HG02798 (cell line): ENCODE measurements around the gene CFAP68.
"Not testable (repeated sequence)": the region's sequence is repeated elsewhere in the genome, so short reads cannot be mapped to it uniquely, and the experiment has no call there.

ENCODE experiments used
- ATAC-seq: cut with Tn5 transposase; IDR thresholded peaks from one replicate; pipeline ENCODE4 v1.9.1; 2021; ENCODE audit warnings: mild to moderate bottlenecking; ENCODE audit not compliant: unreplicated experiment, poor library complexity

The CFAP68 gene

DNA sequence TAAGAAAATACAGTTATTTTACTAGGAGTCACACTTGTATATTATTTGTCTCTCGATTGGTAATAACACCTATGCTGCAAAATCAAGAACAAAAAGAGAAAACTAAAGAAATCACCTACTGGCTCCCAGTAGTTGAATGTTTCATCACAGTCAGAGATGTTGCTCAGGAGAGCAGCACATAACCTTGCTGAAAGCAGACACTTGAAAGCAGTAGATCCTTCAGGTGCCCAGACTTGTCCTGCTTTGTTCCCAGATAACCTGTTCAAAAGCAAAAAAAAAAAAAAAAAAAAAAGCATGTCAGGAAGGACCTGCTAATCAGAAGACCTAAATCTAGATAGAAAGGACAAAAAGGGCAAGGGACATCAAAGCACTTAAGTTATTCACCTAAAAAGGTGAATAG, 9.2 kb upstream of the CFAP68 start:
- ATAC-seq: no peak

DNA sequence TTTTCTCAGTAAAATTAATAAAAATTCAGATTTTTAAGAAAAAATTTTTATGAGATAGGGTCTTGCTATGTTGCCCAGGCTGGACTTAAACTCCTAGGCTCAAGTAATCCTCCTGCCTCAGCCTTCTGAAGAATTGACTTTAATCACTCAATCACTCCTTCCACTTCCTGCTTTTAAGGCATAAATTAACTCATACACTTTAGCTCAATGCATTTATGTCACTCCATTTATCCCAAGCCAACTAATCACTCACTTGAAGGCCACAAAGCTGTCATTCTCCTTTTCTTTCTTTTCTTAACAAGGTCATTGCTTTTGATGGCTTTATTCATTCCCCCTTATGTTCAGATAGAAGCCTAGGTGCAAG, 8.8 kb upstream of the CFAP68 start:
- ATAC-seq: peak; percentile 5

DNA sequence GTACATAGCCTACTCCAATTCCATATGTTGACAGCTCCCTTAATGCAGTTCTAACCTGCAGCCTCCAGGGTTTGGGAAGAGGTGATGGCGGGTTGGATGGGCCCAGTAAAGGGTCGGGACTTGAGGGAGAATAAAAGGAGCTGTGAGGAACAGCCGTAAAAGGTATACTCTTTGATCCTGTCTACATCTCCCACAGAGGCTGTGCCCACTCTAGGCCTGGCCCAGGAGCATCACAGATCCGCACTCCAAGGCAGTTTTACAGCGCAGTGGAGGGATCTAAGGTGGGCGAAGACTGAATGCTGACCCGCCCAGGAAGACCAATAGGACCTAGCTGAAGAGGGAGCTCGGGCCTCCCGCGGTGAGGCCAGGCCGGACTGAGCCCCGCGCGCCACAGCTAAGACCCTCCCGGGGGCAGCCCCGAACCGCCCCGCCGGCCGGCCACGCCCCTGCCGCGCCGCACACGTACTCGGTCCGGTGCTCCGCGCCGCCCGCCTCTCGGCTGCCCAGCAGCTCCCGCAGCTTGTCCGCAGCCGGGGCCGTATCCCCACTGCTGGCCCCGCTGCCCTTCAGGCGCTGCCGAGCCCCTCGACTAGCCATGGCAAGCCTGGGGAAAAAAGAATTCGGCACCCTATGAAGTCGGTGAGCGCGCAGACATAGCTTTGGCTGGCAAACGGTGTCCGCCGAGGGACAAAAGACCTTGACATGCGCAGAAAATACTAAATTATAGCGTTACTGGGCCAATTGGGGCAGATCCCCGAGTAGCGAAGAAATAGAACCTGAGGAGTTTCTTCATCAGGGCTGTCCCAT, 8.3 kb upstream of the CFAP68 start, which contains the start of gene ALG9:
Gene ALG9 (minus strand): TSS at position 696 of the 807 bp plus-strand sequence. CDS start 99 bp downstream, at position 597.
- ATAC-seq: peak; percentile 94

DNA sequence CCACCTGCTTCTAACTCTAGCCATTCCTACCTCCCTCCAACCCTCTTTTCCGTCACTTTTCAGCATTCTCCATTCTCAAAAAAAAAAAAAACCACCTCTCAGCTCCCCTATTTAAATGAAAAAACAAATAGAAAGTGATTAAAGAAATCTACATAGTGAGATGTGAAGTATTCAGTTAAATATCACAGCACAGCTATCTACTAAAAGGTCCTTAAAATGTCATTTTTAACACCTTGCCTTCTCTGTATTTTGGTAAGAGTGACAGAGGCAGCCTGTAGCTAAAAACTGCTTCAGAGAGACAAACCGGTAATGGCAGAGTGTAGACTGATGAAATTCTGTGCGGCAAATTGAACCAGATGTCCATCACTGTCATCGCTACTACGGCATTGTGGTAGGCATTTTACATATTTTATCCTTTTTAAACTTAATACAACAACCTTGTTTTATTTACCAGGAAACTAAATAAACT, 7.6 kb upstream of the CFAP68 start:
- no peak for ATAC-seq

DNA sequence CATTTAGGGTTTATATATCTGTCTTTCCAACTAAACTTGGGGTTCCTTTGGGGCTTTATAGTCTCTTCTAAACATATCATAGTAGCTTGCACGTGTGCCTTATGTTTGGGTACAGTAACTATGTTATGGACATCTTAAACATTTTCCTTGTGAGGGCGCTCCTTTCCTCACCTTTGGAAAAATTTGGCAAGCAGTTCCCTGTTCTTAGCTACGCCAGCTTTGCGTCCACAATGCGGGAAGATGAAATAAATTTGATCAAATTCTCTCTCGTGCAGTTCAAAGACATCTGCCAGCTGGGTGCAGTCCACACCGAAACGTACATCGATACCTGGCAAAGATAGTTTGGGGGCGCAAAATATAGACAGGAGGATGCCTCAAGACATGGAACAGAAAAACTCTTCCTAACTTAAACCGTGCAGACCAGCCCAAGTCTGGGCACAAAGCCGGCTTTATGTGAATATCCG, 924 bp upstream of the CFAP68 start:
- ATAC-seq: peak; percentile 8

DNA sequence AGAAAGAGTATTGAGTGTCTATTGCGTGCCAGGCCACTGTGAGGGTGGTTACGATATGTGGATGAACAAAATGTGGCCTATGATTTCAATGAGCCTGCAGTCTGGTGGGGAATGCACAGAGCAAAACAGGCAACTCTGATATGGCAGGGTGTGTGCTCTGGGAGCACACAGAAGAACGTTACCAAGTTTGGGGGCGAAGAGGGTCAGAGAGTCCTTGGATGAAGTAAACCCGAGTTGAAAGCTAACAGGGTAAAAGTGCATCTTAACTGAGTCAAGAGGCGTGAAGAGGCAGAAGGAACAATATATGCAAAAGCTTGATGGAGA, 258 bp downstream of the CFAP68 start:
- ATAC-seq: no peak

DNA sequence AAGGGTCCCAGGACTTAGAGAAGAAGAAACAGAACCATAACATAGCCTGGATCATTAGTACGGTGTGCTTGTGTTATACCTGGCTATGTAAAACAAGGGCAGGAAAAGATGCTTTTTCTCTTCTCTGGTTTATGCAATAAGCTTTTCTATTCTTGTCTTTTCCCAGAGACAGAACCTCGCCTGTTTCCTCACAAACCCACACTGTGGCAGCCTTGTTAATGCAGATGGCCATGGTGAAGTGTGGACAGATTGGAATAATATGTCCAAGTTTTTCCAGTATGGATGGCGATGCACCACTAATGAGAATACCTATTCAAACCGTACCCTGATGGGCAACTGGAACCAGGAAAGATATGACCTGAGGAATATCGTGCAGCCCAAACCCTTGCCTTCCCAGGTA, 2.9 kb downstream of the CFAP68 start:
- ATAC-seq: no peak

DNA sequence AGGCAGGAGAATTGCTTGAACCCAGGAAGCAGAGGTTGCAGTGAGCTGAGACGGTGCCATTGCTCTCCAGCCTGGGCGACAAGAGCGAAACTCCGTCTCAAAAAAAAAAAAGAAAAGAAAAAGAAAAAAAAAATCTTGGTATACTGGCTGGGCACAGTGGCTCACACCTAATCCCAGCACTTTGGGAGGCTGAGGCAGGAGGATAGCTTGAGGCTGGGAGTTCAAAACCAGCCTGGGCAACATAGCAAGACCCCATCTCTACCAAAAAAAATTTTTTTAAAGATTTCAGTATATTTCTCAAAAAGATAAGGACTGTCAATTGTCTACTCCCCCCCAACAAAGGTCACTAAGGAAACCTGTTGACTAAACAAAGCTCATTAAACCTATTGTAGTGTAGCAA, 5.7 kb downstream of the CFAP68 start:
- not testable (repeated sequence) for ATAC-seq

DNA sequence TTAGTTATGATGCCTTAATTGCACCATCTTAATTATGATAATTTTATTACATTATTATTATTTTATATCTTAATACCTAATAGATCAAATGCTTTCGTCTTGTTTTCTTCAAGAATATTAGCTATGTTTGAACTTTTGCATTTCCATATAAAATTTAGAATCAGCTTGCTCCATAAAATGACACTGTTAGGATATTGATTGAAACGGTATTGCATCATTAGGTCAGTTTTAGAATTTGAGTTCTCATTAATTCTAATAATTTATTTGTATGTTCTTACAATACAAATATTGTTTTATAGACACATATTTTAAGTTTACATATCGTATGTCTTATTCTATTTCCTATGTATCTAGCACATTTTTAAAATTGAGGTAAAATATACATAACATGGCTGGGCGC, 6.7 kb downstream of the CFAP68 start:
- ATAC-seq: no peak

DNA sequence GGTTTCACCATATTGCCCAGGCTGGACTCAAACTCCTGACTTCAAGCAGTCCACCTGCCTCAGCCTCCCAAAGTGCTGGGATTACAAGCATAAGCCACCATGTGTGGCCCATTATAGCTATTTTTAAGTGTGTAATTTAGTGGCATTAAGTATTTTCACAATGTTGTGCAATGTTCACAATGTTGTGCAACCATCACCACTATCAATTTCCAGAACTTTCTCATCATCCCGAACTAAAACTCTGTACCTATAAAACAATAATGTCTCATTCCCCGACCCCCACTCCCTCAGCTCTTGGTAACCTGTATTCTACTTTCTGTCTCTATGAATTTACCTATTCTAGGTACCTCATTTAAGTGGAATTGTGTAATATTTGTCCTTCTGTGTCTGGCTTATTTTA, 7.5 kb downstream of the CFAP68 start:
- no peak for ATAC-seq

DNA sequence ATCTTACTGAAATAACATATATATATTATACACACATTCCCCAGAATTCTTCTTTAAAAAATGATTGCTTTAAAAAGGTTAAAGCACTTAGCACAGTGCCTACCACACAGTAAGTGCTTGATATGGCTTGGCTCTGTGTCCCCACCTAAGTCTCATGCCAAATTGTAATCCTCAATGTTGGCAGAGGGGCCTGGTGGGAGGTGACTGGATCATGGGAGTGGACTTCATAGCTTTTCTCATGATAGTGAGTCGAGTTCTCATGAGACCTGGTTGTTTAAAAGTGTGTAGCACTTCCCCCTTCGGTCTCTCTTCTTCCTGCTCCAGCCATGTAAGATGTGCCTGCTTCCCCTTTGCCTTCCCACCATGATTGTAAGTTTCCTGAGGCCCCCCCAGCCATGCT, 26.1 kb downstream of the CFAP68 start:
- no peak for ATAC-seq

DNA sequence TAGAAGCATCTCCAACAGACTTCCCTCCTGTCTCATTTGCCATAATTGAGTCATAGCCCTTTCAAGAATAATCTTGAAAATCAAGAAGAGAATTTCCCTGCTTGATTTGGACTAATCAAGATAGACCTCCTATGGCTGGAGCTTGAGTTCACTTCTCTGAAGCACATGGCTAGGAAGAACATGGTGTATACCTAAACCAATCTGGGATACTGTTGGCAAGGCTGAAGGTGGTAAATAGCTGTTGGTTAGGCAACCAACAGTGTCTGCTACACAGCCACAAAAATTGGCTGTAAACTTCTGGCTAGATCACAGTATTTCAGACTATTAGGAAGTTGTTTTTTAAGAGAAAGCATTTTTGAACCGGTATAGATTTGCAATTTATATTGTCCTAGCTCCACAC, 27.3 kb downstream of the CFAP68 start:
- no peak for ATAC-seq

DNA sequence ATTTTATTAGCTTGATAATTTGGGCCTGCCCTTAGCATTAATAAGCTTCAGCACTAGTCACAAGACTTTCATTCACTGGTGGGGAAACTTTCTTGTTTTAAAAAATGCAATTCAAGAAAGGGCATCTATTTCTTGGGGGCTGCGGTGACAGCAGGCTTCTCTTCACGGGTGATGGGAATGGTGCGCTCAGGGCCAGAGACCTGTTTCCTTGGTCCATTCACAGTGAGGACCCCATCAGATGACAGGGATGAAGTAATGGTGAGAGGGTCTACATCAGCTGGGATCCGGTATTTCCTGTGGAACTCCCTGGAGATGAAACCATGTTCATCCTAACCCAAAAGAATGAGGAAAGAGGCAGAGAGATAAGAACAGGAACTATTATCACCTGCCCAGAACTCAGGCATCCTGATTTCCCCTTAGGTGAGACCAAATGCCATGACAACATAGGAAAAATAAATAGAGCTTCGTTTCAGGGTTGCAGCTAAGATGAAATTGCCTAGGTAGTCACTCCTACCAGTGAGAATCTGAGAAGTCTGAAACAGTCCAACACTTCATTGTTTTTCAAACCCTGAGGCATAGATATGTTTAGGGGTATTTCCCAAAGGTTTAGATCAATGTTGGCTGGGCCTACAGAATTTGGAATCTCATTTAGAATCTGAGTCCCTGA, 29.4 kb downstream of the CFAP68 start:
- ATAC-seq: no peak

DNA sequence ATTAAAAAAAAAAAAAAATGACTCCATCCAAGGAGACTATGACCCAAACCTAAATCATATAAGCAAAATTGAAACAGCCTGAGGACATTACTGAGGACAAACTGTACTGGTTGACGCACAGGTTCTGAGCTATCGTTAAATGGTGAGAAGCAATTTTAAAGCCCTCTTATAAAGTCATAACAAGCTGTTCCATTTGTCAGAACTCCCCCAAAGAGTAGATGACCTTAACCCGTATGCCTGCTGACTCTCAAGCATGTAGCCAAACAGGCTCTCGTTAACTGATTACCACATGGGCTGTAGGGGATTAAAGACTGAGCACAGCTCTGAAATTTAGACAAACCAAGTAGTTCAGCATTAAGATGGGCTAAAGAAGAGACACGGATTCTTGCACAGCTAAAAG, 30.0 kb downstream of the CFAP68 start:
- no peak for ATAC-seq

DNA sequence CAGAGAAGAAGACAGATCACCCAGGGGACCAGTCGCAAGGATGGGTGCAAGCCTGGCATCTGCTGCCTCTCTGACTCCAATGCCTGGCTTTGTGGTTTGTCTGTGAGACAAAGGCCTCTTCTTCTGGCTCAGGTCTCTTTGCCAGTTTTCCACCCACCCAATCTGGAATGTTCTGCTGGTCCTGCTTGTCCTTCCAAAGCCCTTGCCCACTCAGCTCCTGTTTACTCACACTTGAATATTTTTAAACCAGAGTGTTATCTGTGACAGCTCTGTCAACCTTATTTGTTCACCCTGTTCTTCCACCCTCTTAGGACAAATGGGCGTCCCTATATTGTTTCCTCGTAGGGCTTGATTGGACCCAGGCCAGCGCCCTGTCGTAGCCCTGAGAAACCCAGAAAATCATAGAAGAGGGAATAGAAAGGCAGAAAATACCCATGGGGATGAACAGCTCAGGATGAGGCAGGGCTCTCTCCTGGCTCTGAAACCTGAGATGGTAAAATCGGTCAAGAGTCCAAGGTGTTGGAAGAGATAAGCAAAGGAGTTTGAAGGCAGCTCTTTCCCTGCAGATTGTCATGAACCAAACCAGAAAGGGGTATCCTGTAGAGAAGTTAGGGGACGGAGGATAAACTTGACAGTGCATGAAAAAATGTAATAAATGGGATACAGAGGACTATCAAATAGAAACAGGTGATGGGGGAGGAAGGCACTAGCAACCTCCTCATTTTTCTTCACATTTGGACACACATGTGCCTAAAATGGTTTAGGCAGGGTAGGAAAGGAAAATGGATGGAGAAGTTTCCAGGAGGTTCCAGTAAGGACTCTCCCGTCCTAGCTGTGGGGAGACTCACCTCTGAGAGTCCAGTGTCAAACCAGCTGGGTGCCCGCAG, 31.6 kb downstream of the CFAP68 start:
- ATAC-seq: no peak

DNA sequence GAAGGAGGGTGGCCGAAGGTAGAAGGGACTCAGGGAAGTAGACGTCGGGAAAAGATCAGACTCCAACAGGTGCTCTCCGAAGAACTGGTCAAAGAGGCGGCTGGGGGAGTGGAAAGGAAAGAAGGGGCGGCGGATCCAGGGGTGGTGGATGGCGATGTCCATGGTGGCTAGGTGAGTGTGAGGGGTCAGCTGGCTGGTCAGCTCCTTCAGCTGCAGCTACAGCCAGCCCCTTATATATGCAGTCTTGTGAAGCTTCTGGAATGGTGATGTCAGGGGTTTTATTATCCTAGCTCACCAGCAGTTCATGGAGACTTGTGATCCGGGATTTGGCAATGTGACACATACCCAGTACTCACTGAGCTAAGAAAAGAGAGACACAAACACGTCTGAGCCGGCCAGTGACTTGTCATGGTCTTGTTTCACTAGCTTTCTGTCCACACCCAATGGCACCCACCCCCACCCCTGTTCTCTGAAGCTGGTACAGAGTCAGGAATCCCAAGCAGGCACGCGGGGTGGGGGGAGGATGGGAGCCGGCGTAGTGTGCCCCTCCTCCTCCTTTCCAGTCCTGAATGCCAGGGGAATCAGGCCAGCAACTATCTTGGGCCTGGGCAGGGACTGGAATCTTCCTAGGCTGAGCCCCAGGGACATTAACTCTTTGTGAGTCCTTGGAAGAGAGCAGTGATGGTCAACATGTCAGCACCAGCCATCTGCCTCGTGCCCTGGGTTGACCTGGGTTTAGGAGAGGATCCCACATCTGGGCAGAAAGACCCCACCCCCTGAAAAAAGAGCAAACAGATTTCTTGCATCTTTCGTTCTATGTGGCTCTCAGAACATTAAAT, 32.4 kb downstream of the CFAP68 start, which contains the start of gene CRYAB:
Gene CRYAB (minus strand): TSS at position 208 of the 839 bp plus-strand sequence. CDS start 46 bp downstream, at position 162.
- ATAC-seq: no peak

DNA sequence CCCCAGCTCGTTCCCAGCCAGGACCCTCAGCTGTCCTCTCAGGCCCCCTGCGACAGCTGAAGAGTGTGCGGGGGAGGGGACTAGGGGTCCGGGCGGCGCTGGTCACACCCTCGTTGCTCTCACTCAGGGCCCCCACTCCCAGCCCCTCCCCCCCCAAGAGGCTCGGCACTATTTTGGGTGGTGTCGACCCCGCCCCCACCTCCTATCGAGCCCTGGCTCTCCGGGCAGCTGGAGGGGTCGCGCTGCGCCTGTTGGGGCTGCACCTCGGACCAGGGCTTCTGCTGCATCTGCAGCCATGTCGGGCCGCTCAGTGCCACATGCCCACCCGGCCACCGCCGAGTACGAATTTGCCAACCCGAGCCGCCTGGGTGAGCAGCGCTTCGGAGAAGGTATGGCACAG, 33.2 kb downstream of the CFAP68 start, which contains the start of gene HSPB2:
Gene HSPB2 (plus strand): TSS at position 200 of the 400 bp plus-strand sequence. CDS start 96 bp downstream, at position 296.
- no peak for ATAC-seq

DNA sequence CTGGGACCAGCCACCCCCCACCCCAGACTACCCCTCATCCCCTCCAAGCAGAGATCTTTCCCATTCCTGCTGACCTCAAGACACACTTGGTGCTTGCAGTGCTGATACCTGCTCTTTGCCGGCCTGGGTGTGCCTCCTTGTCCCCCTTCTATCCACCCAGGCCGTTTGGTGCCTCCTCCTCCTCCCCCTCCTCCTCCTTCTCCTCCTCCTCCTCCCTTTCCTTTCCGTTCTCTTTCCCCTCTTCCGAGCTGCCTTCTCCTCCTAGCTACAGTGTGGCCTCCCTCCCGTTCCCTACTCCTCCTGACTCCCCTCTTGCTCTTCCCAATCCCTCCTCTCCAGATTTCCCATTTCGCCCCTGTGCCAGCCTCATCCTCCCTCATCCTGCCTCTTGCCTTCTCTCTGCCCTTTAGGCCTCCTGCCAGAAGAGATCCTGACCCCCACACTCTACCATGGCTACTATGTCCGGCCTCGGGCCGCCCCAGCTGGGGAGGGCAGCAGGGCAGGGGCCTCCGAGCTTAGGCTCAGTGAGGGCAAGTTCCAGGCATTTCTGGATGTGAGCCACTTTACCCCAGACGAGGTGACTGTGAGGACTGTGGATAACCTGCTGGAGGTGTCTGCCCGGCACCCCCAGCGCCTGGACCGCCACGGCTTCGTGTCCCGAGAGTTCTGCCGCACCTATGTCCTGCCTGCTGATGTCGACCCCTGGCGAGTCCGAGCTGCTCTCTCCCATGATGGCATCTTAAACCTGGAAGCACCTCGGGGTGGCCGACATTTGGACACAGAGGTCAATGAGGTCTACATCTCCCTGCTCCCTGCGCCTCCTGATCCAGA, 33.9 kb downstream of the CFAP68 start:
- no peak for ATAC-seq

DNA sequence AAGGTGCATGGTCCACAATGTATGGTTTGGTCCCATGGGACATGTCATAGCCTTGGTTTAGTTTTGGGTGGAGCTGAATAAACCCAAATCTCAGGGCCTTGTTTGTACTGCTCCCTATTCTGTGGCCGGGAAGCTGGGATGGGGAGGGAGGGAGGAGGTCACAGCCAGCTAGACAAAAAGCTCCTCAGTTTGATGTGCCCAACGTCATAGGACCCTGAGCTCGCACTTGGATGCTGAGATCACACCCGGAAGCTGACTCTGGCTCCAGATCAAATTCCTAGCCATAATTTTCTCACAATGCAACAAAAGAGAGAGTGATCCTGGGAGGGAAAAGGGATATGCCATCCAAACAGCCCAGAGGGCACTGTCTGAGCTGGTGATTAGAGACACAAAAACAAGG, 34.7 kb downstream of the CFAP68 start:
- no peak for ATAC-seq
